Measurements from ENCODE around the gene SEZ6L. TPM values are rescaled to one million over a fixed set of nuclear protein-coding genes. Genes with fewer than 3 reads are reported as not detected.

SEZ6L gene
- total RNA-seq, 1 donor = not detected

- H3K4me3 ChIP-seq (ENCODE audit: low read depth, low read length) = peak overlapping the region; percentile 33
- TF ChIP-seq CTCF (IDR thresholded peaks at IDR 0.05; ENCODE audit: insufficient read depth, low read depth, low read length) = peak; percentile 87
- peak; percentile 79 for DNase-seq (ENCODE audit: low read depth)
These were observed 191.1 kb downstream of the SEZ6L start for GRCh38 chr22:26360169-26360885.

- no peak for TF ChIP-seq CTCF (IDR thresholded peaks at IDR 0.05; ENCODE audit: insufficient read depth, low read depth, low read length)
- DNase-seq (ENCODE audit: low read depth) = no peak
- no peak overlapping the region for H3K4me3 ChIP-seq (ENCODE audit: low read depth, low read length)
These were observed 193.2 kb downstream of the SEZ6L start for GRCh38 chr22:26362471-26362870.

- no peak overlapping the region for H3K4me3 ChIP-seq (ENCODE audit: low read depth, low read length)
- peak; percentile 83 for DNase-seq (ENCODE audit: low read depth)
- peak; percentile 76 for TF ChIP-seq CTCF (IDR thresholded peaks at IDR 0.05; ENCODE audit: insufficient read depth, low read depth, low read length)
These were observed 195.1 kb downstream of the SEZ6L start for GRCh38 chr22:26364066-26365015.

- DNase-seq (ENCODE audit: low read depth) = peak; percentile 38
- peak; percentile 80 for TF ChIP-seq CTCF (IDR thresholded peaks at IDR 0.05; ENCODE audit: insufficient read depth, low read depth, low read length)
- H3K4me3 ChIP-seq (ENCODE audit: low read depth, low read length) = no peak overlapping the region
These were observed 198.4 kb downstream of the SEZ6L start for GRCh38 chr22:26367402-26368245.

GRCh38 chr22:26372890-26373289, 203.6 kb downstream of the SEZ6L start:
- H3K4me3 ChIP-seq (ENCODE audit: low read depth, low read length) = no peak overlapping the region
- TF ChIP-seq CTCF (IDR thresholded peaks at IDR 0.05; ENCODE audit: insufficient read depth, low read depth, low read length) = no peak
- DNase-seq (ENCODE audit: low read depth) = no peak

GRCh38 chr22:26374391-26375026, 205.2 kb downstream of the SEZ6L start:
- DNase-seq (ENCODE audit: low read depth) = no peak
- no peak for TF ChIP-seq CTCF (IDR thresholded peaks at IDR 0.05; ENCODE audit: insufficient read depth, low read depth, low read length)
- no peak overlapping the region for H3K4me3 ChIP-seq (ENCODE audit: low read depth, low read length)

Measured in fibroblast of villous mesenchyme (primary cell).